Testis (tissue), 2 donors: ENCODE measurements around the gene TWIST1.

Experiments used
- POLR2A ChIP-seq: fragments of 450-650 bp; IDR thresholded peaks from one replicate; pipeline ENCODE4 v1.6.1; 2017; ENCODE audit warnings: antibody characterized with exemption, mild to moderate bottlenecking, moderate library complexity
- TF ChIP-seq, protein P1 (sequence below), 3 experiments: fragments of 450-650 bp in 2 of 3; fragments of 200-600 bp in 1 of 3; sonication (generic) in 1 of 3; IDR thresholded peaks; one replicate each; pipeline ENCODE4 v1.5.1; 2016 to 2019; ENCODE audit warnings: antibody characterized with exemption in 3 of 3, mild to moderate bottlenecking in 2 of 3, moderate library complexity in 1 of 3

DNA sequence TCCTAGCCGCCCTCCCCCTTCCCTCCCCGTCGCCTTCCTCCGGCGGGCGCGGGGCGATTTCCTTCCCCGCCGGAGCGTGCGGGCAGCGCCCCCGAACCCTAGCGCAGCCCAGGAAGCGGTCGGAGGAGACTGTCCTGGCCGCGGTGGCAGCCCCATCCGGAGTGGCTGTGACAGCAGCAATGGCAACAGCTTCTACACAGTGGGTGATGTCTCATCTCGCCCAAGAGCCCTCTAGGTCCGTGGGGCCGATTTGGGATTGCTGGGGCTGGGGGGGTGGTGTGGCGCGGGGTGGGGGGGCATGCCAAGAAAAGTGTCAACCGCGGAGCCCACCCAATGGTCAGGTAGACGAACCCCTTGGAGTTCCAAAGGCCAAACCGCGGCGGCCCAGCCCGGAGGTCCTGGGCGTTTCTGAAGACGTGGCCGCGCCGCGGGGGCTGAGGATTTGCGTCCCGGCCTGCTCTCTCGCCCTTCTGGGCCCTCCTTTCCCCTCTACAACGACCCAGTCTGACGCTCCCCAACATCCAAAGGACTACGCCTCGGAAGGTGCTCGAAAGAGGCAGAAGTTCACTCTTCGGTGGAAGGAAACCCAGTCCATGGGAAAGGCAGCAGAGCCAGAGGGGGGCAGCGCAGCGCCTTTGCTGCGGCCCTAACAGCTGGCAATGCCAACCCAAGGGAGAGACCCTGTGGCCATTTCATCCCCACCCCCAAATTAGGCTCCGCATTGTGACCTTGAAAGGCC is 603 bp upstream of the TWIST1 start:
- TF ChIP-seq, protein P1, sequence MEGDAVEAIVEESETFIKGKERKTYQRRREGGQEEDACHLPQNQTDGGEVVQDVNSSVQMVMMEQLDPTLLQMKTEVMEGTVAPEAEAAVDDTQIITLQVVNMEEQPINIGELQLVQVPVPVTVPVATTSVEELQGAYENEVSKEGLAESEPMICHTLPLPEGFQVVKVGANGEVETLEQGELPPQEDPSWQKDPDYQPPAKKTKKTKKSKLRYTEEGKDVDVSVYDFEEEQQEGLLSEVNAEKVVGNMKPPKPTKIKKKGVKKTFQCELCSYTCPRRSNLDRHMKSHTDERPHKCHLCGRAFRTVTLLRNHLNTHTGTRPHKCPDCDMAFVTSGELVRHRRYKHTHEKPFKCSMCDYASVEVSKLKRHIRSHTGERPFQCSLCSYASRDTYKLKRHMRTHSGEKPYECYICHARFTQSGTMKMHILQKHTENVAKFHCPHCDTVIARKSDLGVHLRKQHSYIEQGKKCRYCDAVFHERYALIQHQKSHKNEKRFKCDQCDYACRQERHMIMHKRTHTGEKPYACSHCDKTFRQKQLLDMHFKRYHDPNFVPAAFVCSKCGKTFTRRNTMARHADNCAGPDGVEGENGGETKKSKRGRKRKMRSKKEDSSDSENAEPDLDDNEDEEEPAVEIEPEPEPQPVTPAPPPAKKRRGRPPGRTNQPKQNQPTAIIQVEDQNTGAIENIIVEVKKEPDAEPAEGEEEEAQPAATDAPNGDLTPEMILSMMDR (IDR thresholded peaks at IDR 0.05): no peak
- TF ChIP-seq POLR2A: no peak
